GM12878 (cell line): Measurements from ENCODE around the gene ADAMTSL4. TPM values are rescaled to one million over a fixed set of nuclear protein-coding genes. Genes with fewer than 3 reads are reported as not detected.

Experiments
- ATAC-seq: fragments of 200-7000 bp; cut with Tn5 transposase; 3 replicates; pipeline ENCODE4 v1.9.1; 2020; ENCODE audit warnings: mild to moderate bottlenecking, moderate library complexity
- BruUV-seq: library from RNA; stranded (reverse); fragments of 400-500 nt; replicated peaks from 2 replicates; lab custom pipeline; 2021; lab: Mats Ljungman, UMichigan
- CTCF ChIA-PET: fragments of 300-600 bp; sonication (Branson Sonifier 250); formaldehyde crosslinking; extraction: SDS; loops from one replicate; lab custom pipeline; 2021; ENCODE audit warnings: inconsistent platforms; lab: Yijun Ruan, JAX
- POLR2A ChIA-PET: fragments of 350-600 bp; formaldehyde crosslinking; extraction: SDS; loops from one replicate; lab custom pipeline; 2021; ENCODE audit warnings: inconsistent platforms; lab: Charles Lee
- RAD21 ChIA-PET: fragments of 300-600 bp; sonication (Branson Sonifier 250); formaldehyde crosslinking; loops from one replicate; lab custom pipeline; 2023; ENCODE audit warnings: antibody characterized with exemption; ENCODE audit not compliant: unreplicated experiment; lab: Charles Lee
- SMC1A ChIA-PET: fragments of 300-600 bp; sonication (Branson Sonifier 250); formaldehyde crosslinking; loops from one replicate; lab custom pipeline; 2023; ENCODE audit not compliant: unreplicated experiment, uncharacterized antibody; lab: Charles Lee
- DNase-seq: peaks from one replicate; pipeline ENCODE4 v3.0.0-alpha.2; 2011; ENCODE audit warnings: low read depth, low spot score
- FAIRE-seq: peaks from 3 replicates; lab custom pipeline; 2011; peaks lifted over from hg19 to GRCh38; lab: Jason Lieb, UNC
- H2AFZ ChIP-seq: 2 replicates; pipeline ENCODE4 v1.6.0; 2011; ENCODE audit warnings: low read depth, low read length, control low read depth; ENCODE audit not compliant: control insufficient read depth
- H3K27ac ChIP-seq: 2 replicates; pipeline ENCODE4 v1.5.1; 2011; ENCODE audit warnings: control low read depth; ENCODE audit not compliant: control insufficient read depth, insufficient read depth
- H3K27me3 ChIP-seq, 2 experiments: replicated peaks in 1 of 2; 2 replicates each; pipeline versions ENCODE4 v1.6.0 to v1.6.1; 2011; ENCODE audit warnings: low read length in 1 of 2; ENCODE audit not compliant: control insufficient read depth in 2 of 2, insufficient read depth in 2 of 2
- H3K36me3 ChIP-seq, 2 experiments: 2 replicates each; pipeline ENCODE4 v1.5.1; 2011; ENCODE audit warnings: low read length in 1 of 2; ENCODE audit not compliant: control insufficient read depth in 2 of 2, insufficient read depth in 2 of 2
- H3K4me1 ChIP-seq: 2 replicates; pipeline ENCODE4 v1.6.1; 2011; ENCODE audit warnings: mild to moderate bottlenecking, low read length, moderate library complexity, mixed read lengths; ENCODE audit not compliant: control insufficient read depth, insufficient read depth
- H3K4me2 ChIP-seq: 2 replicates; pipeline ENCODE4 v1.6.0; 2011; ENCODE audit warnings: control low read depth; ENCODE audit not compliant: control insufficient read depth, insufficient read depth
- H3K4me3 ChIP-seq: fragments of 200-600 bp; sonication (generic); 2 replicates; pipeline ENCODE4 v1.5.1; 2016
- H3K79me2 ChIP-seq: 2 replicates; pipeline ENCODE4 v1.6.0; 2011; ENCODE audit warnings: low read length; ENCODE audit not compliant: control insufficient read depth, insufficient read depth
- H3K9ac ChIP-seq: 2 replicates; pipeline ENCODE4 v1.8.0; 2011; ENCODE audit warnings: low read length, control low read depth, mixed read lengths; ENCODE audit not compliant: control insufficient read depth, insufficient read depth
- H3K9me3 ChIP-seq: replicated peaks from 3 replicates; pipeline ENCODE4 v1.5.1; 2011; ENCODE audit warnings: mild to moderate bottlenecking, low read length; ENCODE audit not compliant: control insufficient read depth, insufficient read depth
- H4K20me1 ChIP-seq: 2 replicates; pipeline ENCODE4 v1.6.0; 2011; ENCODE audit not compliant: control insufficient read depth, insufficient read depth
- BACH1 ChIP-seq: fragments of 450-650 bp; IDR thresholded peaks from 2 replicates; pipeline ENCODE4 v1.6.1; 2017; ENCODE audit warnings: mild to moderate bottlenecking, borderline replicate concordance
- CEBPZ ChIP-seq: fragments of 150-350 bp; IDR thresholded peaks from 2 replicates; pipeline ENCODE4 v1.6.1; 2016; ENCODE audit warnings: low read depth, low read length
- ETV6 ChIP-seq, 2 experiments: fragments of 450-650 bp in 1 of 2; IDR thresholded peaks in 1 of 2; conservative IDR thresholded peaks in 1 of 2; 2 replicates each; pipeline ENCODE4 v1.6.1; 2014; ENCODE audit warnings: antibody characterized with exemption in 1 of 2, borderline replicate concordance in 1 of 2, low read depth in 1 of 2, mild to moderate bottlenecking in 1 of 2, moderate library complexity in 1 of 2
- HCFC1 ChIP-seq: fragments of 150-350 bp; IDR thresholded peaks from 2 replicates; pipeline ENCODE4 v1.6.1; 2014; ENCODE audit warnings: low read length
- HDAC2 ChIP-seq: fragments of 200-600 bp; sonication (generic); IDR thresholded peaks from 2 replicates; pipeline ENCODE4 v1.6.1; 2017
- IRF5 ChIP-seq: fragments of 450-650 bp; IDR thresholded peaks from 2 replicates; pipeline ENCODE4 v1.6.1; 2017; ENCODE audit warnings: borderline replicate concordance
- JUNB ChIP-seq: IDR thresholded peaks from 2 replicates; pipeline ENCODE4 v1.6.1; 2016; ENCODE audit warnings: antibody characterized with exemption, mild to moderate bottlenecking
- MLLT1 ChIP-seq: fragments of 450-650 bp; IDR thresholded peaks from 2 replicates; pipeline ENCODE4 v1.6.1; 2016; ENCODE audit warnings: mild to moderate bottlenecking
- MTA3 ChIP-seq: IDR thresholded peaks from 2 replicates; pipeline ENCODE4 v1.6.1; 2012; ENCODE audit warnings: low read length, inconsistent platforms, borderline replicate concordance
- MXI1 ChIP-seq: fragments of 150-350 bp; IDR thresholded peaks from 2 replicates; pipeline ENCODE4 v1.6.1; 2011; ENCODE audit warnings: low read depth, mild to moderate bottlenecking, inconsistent platforms, low read length, improper control_type of control experiment
- PAX8 ChIP-seq: fragments of 450-650 bp; IDR thresholded peaks from 2 replicates; pipeline ENCODE4 v1.6.1; 2017; ENCODE audit warnings: mild to moderate bottlenecking, moderate library complexity
- RAD21 ChIP-seq: IDR thresholded peaks from 2 replicates; pipeline ENCODE4 v1.6.1; 2011; ENCODE audit warnings: mild to moderate bottlenecking, low read depth, low read length, moderate library complexity; ENCODE audit not compliant: insufficient read depth
- SREBF2 ChIP-seq: IDR thresholded peaks from 2 replicates; pipeline ENCODE4 v1.6.1; 2012; ENCODE audit warnings: mild to moderate bottlenecking, low read length
- ZBTB33 ChIP-seq: fragments of 450-650 bp; IDR thresholded peaks from 2 replicates; pipeline ENCODE4 v1.6.1; 2017; ENCODE audit warnings: mild to moderate bottlenecking
- WGBS: methylation state at CpG from one replicate; pipeline ENCODE4 v1.1.6; 2016; ENCODE audit warnings: low lambda C conversion rate; ENCODE audit not compliant: insufficient replicate concordance, insufficient coverage; ENCODE audit errors: missing lambda C conversion rate; 5-methylcytosine and 5-hydroxymethylcytosine counted together
- in situ Hi-C: fragments of 300-500 bp; cut with MboI; formaldehyde crosslinking; loops from 9 replicates; pipeline ENCODE4 v1.14.3; 2018; ENCODE audit warnings: mixed read lengths
- intact Hi-C: fragments of 100-400 bp; cut with micrococcal nuclease; formaldehyde crosslinking; loops from one replicate; pipeline ENCODE4 v1.14.2; 2022; ENCODE audit not compliant: unreplicated experiment
- polyA plus RNA-seq, 11 experiments: library from polyadenylated mRNA; depleted of rRNA in 4 of 11; unstranded in 6 of 11; stranded (reverse) in 5 of 11; fragments of >200 nt; fragmentation: Nextera tagmentation in 4 of 11; fragmentation: Illumina TruSeq in 1 of 11; extraction: Ambion mirVana in 4 of 11; extraction: Trizol in 1 of 11; gene quantifications; 1 replicate in 1 of 11; 2 replicates in 10 of 11; pipeline versions ENCODE4 v1.2.1 to v1.2.3, GENCODE V29; 2011 to 2016; ENCODE audit warnings: inconsistent platforms in 2 of 11, missing spikeins in 2 of 11, low read depth in 1 of 11
- total RNA-seq, 4 experiments: library from RNA; depleted of rRNA in 3 of 4; stranded (reverse); fragments of >200 nt in 3 of 4; fragmentation: Illumina TruSeq in 1 of 4; extraction: Trizol in 1 of 4; gene quantifications; 2 replicates each; pipeline versions ENCODE4 v1.2.1 to v1.2.3, GENCODE V29; 2013 to 2021

The ADAMTSL4 gene
- total and polyA plus RNA-seq, 10 of the 15 experiments (the other 5 are each of a cell fraction or from before 2014, with no cell fraction given), result 0.04 to 0.15 (median 0.05) TPM; not detected in 5

- H3K9me3 ChIP-seq, result no peaks in the 10 kb centered on the region
- H3K9ac ChIP-seq, result no peak overlapping the region
- no peaks in the 10 kb centered on the region; a peak in 1 of 4 replicates for H3K27me3 ChIP-seq
- H3K4me2 ChIP-seq, result no peak overlapping the region
- ATAC-seq, result peak; percentile 5; the same call in 2 of the 3 replicates
- 34% methylated on average over 13 of the region's 13 CpGs for WGBS
- peaks cover 3% of the 10 kb centered on the region; the same call in 1 of the 2 replicates for H3K4me1 ChIP-seq
- POLR2A ChIA-PET, result interaction anchor here (0.5 to 0.7 kb wide), 2 partner anchors 13 to 17 kb away, joined by 3 to 6 read pairs; no protein-coding TSS in a partner anchor
- no peak for TF ChIP-seq MXI1
- no peak for TF ChIP-seq MLLT1
- TF ChIP-seq SREBF2, result no peak
- TF ChIP-seq BACH1, result no peak
- no peak for TF ChIP-seq HCFC1
- TF ChIP-seq IRF5, result no peak
- TF ChIP-seq JUNB, result no peak
- no peak for TF ChIP-seq MTA3
- no peak for TF ChIP-seq ZBTB33
- no peak for TF ChIP-seq CEBPZ
- no peak for TF ChIP-seq PAX8
- no peak for TF ChIP-seq HDAC2
- no peak for TF ChIP-seq ETV6 (conservative IDR thresholded peaks at IDR 0.05 in 1 of 2, IDR thresholded peaks at IDR 0.05 in 1 of 2; ENCODE audit: borderline replicate concordance in 1 of 2, low read depth in 1 of 2)
- TF ChIP-seq RAD21, result no peak
- no peaks in the 10 kb centered on the region for H3K36me3 ChIP-seq
- no peak overlapping the region for H3K27ac ChIP-seq
- CTCF ChIA-PET, result interaction anchor here (1.1 to 2.9 kb wide), 3 partner anchors 8 to 20 kb away, joined by 3 to 14 read pairs (median 8); no protein-coding TSS in a partner anchor
- no peak for DNase-seq
- in situ Hi-C loops (no loop called here), intact Hi-C loops (no loop called here)
- FAIRE-seq, result no peak
- no TSS peak for BruUV-seq
- RAD21 ChIA-PET, result no interaction called here
- no peaks in the 10 kb centered on the region for H3K79me2 ChIP-seq
- SMC1A ChIA-PET, result interaction anchor here (1.1 kb wide), 1 partner anchor 69 kb away, joined by 3 read pairs; no protein-coding TSS in a partner anchor
- no peak overlapping the region for H2AFZ ChIP-seq
- H4K20me1 ChIP-seq, result no peaks in the 10 kb centered on the region
- no peak overlapping the region for H3K4me3 ChIP-seq
Measured at GRCh38 chr1:150552128-150552910, 3.1 kb downstream of the ADAMTSL4 start.
